ENCODE data around the gene TIAL1.

DNA sequence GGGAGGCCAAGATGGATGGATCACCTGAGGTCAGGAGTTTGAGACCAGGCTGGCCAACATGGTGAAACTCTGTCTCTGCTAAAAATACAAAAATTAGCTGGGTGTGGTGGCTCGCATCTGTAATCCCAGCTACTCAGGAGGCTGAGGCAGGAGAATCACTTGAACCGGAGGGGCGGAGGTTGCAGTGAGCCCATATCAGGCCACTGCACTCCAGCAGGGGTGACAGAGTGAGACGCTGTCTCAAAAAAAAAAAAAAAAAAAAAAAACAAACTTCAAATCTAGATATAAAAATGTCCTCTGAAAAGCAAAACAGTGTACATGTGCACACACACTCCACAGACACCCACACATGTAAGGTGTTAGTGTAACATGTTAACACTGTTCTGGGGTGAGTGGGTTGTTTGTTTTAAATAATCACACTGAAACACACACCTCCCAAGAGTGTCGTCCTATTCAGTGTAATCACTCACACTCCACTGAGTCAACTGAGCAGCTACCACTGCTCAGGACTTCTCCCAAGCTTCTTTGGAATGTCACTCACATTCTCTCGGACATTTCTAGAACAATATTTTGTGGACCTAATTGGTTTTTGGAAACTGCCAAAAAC is 41.5 kb downstream of the TIAL1 start:
- TF ChIP-seq, protein P1, sequence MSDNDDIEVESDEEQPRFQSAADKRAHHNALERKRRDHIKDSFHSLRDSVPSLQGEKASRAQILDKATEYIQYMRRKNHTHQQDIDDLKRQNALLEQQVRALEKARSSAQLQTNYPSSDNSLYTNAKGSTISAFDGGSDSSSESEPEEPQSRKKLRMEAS (IDR thresholded peaks at IDR 0.05; ENCODE audit: insufficient read depth, insufficient read length) = no peak
- TF ChIP-seq, protein P2, sequence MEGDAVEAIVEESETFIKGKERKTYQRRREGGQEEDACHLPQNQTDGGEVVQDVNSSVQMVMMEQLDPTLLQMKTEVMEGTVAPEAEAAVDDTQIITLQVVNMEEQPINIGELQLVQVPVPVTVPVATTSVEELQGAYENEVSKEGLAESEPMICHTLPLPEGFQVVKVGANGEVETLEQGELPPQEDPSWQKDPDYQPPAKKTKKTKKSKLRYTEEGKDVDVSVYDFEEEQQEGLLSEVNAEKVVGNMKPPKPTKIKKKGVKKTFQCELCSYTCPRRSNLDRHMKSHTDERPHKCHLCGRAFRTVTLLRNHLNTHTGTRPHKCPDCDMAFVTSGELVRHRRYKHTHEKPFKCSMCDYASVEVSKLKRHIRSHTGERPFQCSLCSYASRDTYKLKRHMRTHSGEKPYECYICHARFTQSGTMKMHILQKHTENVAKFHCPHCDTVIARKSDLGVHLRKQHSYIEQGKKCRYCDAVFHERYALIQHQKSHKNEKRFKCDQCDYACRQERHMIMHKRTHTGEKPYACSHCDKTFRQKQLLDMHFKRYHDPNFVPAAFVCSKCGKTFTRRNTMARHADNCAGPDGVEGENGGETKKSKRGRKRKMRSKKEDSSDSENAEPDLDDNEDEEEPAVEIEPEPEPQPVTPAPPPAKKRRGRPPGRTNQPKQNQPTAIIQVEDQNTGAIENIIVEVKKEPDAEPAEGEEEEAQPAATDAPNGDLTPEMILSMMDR (IDR thresholded peaks at IDR 0.05; ENCODE audit: extremely low read depth in 1 of 2, insufficient read depth in 1 of 2, low read depth in 1 of 2, low read length in 2 of 2) = no peak

All from endothelial cell of umbilical vein (primary cell).